HCT116 (cell line): Measurements from ENCODE around the gene FTO. TPM values are rescaled to one million over a fixed set of nuclear protein-coding genes. Genes with fewer than 3 reads are reported as not detected.

Experiments used
- ATAC-seq: fragments of 200-7000 bp; cut with Tn5 transposase; 2 replicates; pipeline ENCODE4 v1.9.1; 2020; ENCODE audit warnings: mild to moderate bottlenecking, moderate library complexity
- BruUV-seq: library from RNA; stranded (reverse); fragments of 400-500 nt; replicated peaks from 2 replicates; lab custom pipeline; 2021; lab: Mats Ljungman, UMichigan
- CTCF ChIA-PET: fragments of 300-600 bp; sonication (Branson Sonifier 250); formaldehyde crosslinking; loops from one replicate; lab custom pipeline; 2021; ENCODE audit warnings: antibody characterized with exemption; lab: Charles Lee
- POLR2A ChIA-PET: fragments of 300-600, 350-600 bp; sonication (Branson Sonifier 250); formaldehyde crosslinking; loops from one replicate; lab custom pipeline; 2021; ENCODE audit warnings: antibody characterized with exemption; lab: Charles Lee
- RAD21 ChIA-PET, 2 experiments: fragments of 300-600 bp; sonication (Branson Sonifier 250); formaldehyde crosslinking; loops; one replicate each; lab custom pipeline; 2023; ENCODE audit warnings: low total read pairs in 2 of 2; ENCODE audit not compliant: uncharacterized antibody in 2 of 2, unreplicated experiment in 2 of 2, low non-redundant PET in 1 of 2; lab: Charles Lee
- DNase-seq: peaks from one replicate; pipeline ENCODE4 v3.0.0-alpha.2; 2010; ENCODE audit warnings: low read depth, low spot score
- H2AFZ ChIP-seq: fragments of 200-600 bp; shearing (Covaris generic), sonication (generic); 2 replicates; pipeline ENCODE4 v1.6.1; 2017; ENCODE audit warnings: low read depth, mixed run types, mixed read lengths, antibody characterized with exemption, low read length; ENCODE audit not compliant: poor library complexity, severe bottlenecking
- H3K27ac ChIP-seq: 2 replicates; pipeline ENCODE4 v1.5.1; 2012; ENCODE audit warnings: low read depth, low read length
- H3K27me3 ChIP-seq: fragments of 200-600 bp; sonication (generic); 2 replicates; pipeline ENCODE4 v1.6.1; 2016; ENCODE audit warnings: mixed run types, low read length, mixed read lengths; ENCODE audit not compliant: insufficient read depth
- H3K36me3 ChIP-seq, 2 experiments: fragments of 200-500 bp in 1 of 2; fragments of 200-600 bp in 1 of 2; sonication (Bioruptor generic) in 1 of 2; sonication (generic) in 1 of 2; 2 replicates each; pipeline versions ENCODE4 v1.5.1 to v1.6.1; 2014 to 2016; ENCODE audit warnings: low read length in 2 of 2, inconsistent platforms in 1 of 2, mixed read lengths in 1 of 2, mixed run types in 1 of 2; ENCODE audit not compliant: insufficient read depth in 2 of 2, control insufficient read depth in 1 of 2
- H3K4me1 ChIP-seq, 2 experiments: fragments of 200-600 bp in 1 of 2; sonication (generic) in 1 of 2; 2 replicates each; pipeline versions ENCODE4 v1.5.1 to v1.6.1; 2012 to 2017; ENCODE audit warnings: low read length in 2 of 2, inconsistent platforms in 1 of 2, mild to moderate bottlenecking in 1 of 2, mixed read lengths in 1 of 2, mixed run types in 1 of 2, moderate library complexity in 1 of 2; ENCODE audit not compliant: insufficient read depth in 2 of 2, control insufficient read depth in 1 of 2
- H3K4me2 ChIP-seq: fragments of 200-600 bp; sonication (generic); 2 replicates; pipeline ENCODE4 v1.6.1; 2017; ENCODE audit warnings: mixed run types, low read length, mixed read lengths
- H3K4me3 ChIP-seq, 2 experiments: fragments of 200-600 bp in 1 of 2; sonication (generic) in 1 of 2; replicated peaks in 1 of 2; 2 replicates each; pipeline ENCODE4 v1.5.1; 2011 to 2016; ENCODE audit warnings: low read length in 2 of 2, control low read depth in 1 of 2, low read depth in 1 of 2, mild to moderate bottlenecking in 1 of 2, mixed read lengths in 1 of 2, mixed run types in 1 of 2
- H3K79me2 ChIP-seq: fragments of 200-600 bp; sonication (generic); 2 replicates; pipeline ENCODE4 v1.6.1; 2017; ENCODE audit warnings: mild to moderate bottlenecking, mixed run types, low read length, moderate library complexity, mixed read lengths; ENCODE audit not compliant: insufficient read depth
- H3K9ac ChIP-seq: fragments of 200-600 bp; sonication (generic); 2 replicates; pipeline ENCODE4 v1.6.1; 2016; ENCODE audit warnings: low read length, mixed read lengths
- H3K9me2 ChIP-seq: fragments of 200-600 bp; sonication (generic), shearing (Covaris generic); 2 replicates; pipeline ENCODE4 v1.6.1; 2017; ENCODE audit warnings: mixed run types, mild to moderate bottlenecking, moderate library complexity; ENCODE audit not compliant: insufficient read depth
- H3K9me3 ChIP-seq, 2 experiments: fragments of 200-500 bp in 1 of 2; fragments of 200-600 bp in 1 of 2; sonication (Bioruptor generic) in 1 of 2; sonication (generic) in 1 of 2; 2 replicates each; pipeline ENCODE4 v1.6.1; 2014 to 2017; ENCODE audit warnings: low read length in 2 of 2, mixed read lengths in 2 of 2, inconsistent platforms in 1 of 2, low read depth in 1 of 2, mild to moderate bottlenecking in 1 of 2, mixed run types in 1 of 2, moderate library complexity in 1 of 2; ENCODE audit not compliant: control insufficient read depth in 1 of 2, insufficient read depth in 1 of 2
- H4K20me1 ChIP-seq: fragments of 200-600 bp; sonication (generic), shearing (Covaris generic); 2 replicates; pipeline ENCODE4 v1.6.1; 2017; ENCODE audit warnings: mixed run types, mild to moderate bottlenecking, moderate library complexity; ENCODE audit not compliant: insufficient read depth
- CBX3 ChIP-seq: IDR thresholded peaks from 2 replicates; pipeline ENCODE4 v1.6.1; 2012; ENCODE audit warnings: low read depth
- CEBPB ChIP-seq: IDR thresholded peaks from 2 replicates; pipeline ENCODE4 v1.6.1; 2012; ENCODE audit warnings: low read depth
- EZH2 ChIP-seq: fragments of 200-600 bp; sonication (generic); IDR thresholded peaks from 2 replicates; pipeline ENCODE4 v1.6.1; 2017; ENCODE audit warnings: antibody characterized with exemption, mixed run types
- POLR2A ChIP-seq: IDR thresholded peaks from 2 replicates; pipeline ENCODE4 v1.7.0; 2011; ENCODE audit warnings: borderline replicate concordance; ENCODE audit not compliant: insufficient read depth, insufficient read length; ENCODE audit errors: extremely low read depth
- POLR2AphosphoS5 ChIP-seq: IDR thresholded peaks from 2 replicates; pipeline ENCODE4 v1.6.1; 2011; ENCODE audit warnings: mild to moderate bottlenecking, low read depth, low read length, moderate library complexity
- RAD21 ChIP-seq: IDR thresholded peaks from 2 replicates; pipeline ENCODE4 v1.6.1; 2012; ENCODE audit warnings: low read depth, mild to moderate bottlenecking
- REST ChIP-seq: IDR thresholded peaks from 2 replicates; pipeline ENCODE4 v1.6.1; 2012; ENCODE audit warnings: low read depth
- YY1 ChIP-seq: IDR thresholded peaks from 2 replicates; pipeline ENCODE4 v1.6.1; 2011; ENCODE audit warnings: low read length, low read depth, moderate library complexity, mild to moderate bottlenecking; ENCODE audit not compliant: insufficient replicate concordance; ENCODE audit errors: extremely low read depth
- ZBTB33 ChIP-seq: IDR thresholded peaks from 2 replicates; pipeline ENCODE4 v1.6.1; 2011; ENCODE audit warnings: mild to moderate bottlenecking, low read length, moderate library complexity; ENCODE audit not compliant: insufficient replicate concordance; ENCODE audit errors: extremely low read depth
- ZFX ChIP-seq: fragments of 450-650 bp; IDR thresholded peaks from 2 replicates; pipeline ENCODE4 v1.6.1; 2017
- intact Hi-C: fragments of 100-400 bp; cut with micrococcal nuclease; formaldehyde crosslinking; loops from 2 replicates; pipeline ENCODE4 v1.10.0; 2022
- total RNA-seq: library from RNA; stranded (reverse); gene quantifications from one replicate; pipeline ENCODE4 v1.2.1, GENCODE V29; 2021; ENCODE audit not compliant: unreplicated experiment

Gene FTO
- total RNA-seq, 1 experiment from 2014 or later = 55.2 TPM

GRCh38 chr16:54175169-54175551 lies 471.2 kb downstream of the FTO start:
- H3K9me2 ChIP-seq = no peaks in the 10 kb centered on the region
- no peak for DNase-seq
- H3K79me2 ChIP-seq = no peaks in the 10 kb centered on the region
- H3K36me3 ChIP-seq = no peaks in the 10 kb centered on the region
- TF ChIP-seq RAD21 (no peak), ZBTB33 (no peak), POLR2A (no peak), ZFX (no peak), REST (no peak), CBX3 (no peak), POLR2AphosphoS5 (no peak), CEBPB (no peak), YY1 (no peak), EZH2 (no peak)
- ChIA-PET CTCF (no interaction called here), POLR2A (no interaction called here), RAD21 (no interaction called here)
- no peaks in the 10 kb centered on the region for H4K20me1 ChIP-seq
- H2AFZ ChIP-seq = no peak overlapping the region
- no peak overlapping the region for H3K4me2 ChIP-seq
- H3K27ac ChIP-seq = no peak overlapping the region
- H3K9ac ChIP-seq = no peak overlapping the region
- intact Hi-C loops = no loop called here
- peaks cover 35% of the 10 kb centered on the region for H3K27me3 ChIP-seq
- BruUV-seq = no TSS peak
- no peaks in the 10 kb centered on the region for H3K9me3 ChIP-seq
- no peaks in the 10 kb centered on the region for H3K4me1 ChIP-seq
- ATAC-seq = no peak
- no peak overlapping the region for H3K4me3 ChIP-seq
